OCI-LY7 (cell line): ENCODE data around the gene HOXA7. TPM values are rescaled to one million over a fixed set of nuclear protein-coding genes. Genes with fewer than 3 reads are reported as not detected.

Source experiments
- BruUV-seq: library from RNA; stranded (reverse); fragments of 400-500 nt; replicated peaks from 2 replicates; lab custom pipeline; 2021; lab: Mats Ljungman, UMichigan
- CTCF ChIA-PET: fragments of 300-600 bp; sonication (Branson Sonifier 250); formaldehyde crosslinking; loops from one replicate; lab custom pipeline; 2022; ENCODE audit warnings: antibody characterized with exemption; ENCODE audit not compliant: unreplicated experiment; lab: Charles Lee
- POLR2A ChIA-PET: fragments of 300-600 bp; sonication (Branson Sonifier 250); formaldehyde crosslinking; loops from one replicate; lab custom pipeline; 2022; ENCODE audit warnings: antibody characterized with exemption; lab: Charles Lee
- DNase-seq: peaks from one replicate; pipeline ENCODE4 v3.0.0-alpha.2; 2015; ENCODE audit warnings: low spot score
- H2AFZ ChIP-seq: fragments of 200-600 bp; sonication (generic), shearing (Covaris generic); 2 replicates; pipeline ENCODE4 v1.6.1; 2014; ENCODE audit warnings: mild to moderate bottlenecking, antibody characterized with exemption, low read length, moderate library complexity
- H3K27ac ChIP-seq: fragments of 200-600 bp; sonication (generic); 2 replicates; pipeline ENCODE4 v1.5.1; 2014; ENCODE audit warnings: mixed run types, low read depth, mild to moderate bottlenecking, moderate library complexity, low read length, inconsistent platforms; ENCODE audit not compliant: poor library complexity, severe bottlenecking
- H3K36me3 ChIP-seq: fragments of 200-600 bp; sonication (generic); 2 replicates; pipeline ENCODE4 v1.6.1; 2014; ENCODE audit warnings: mild to moderate bottlenecking, antibody characterized with exemption, low read length, moderate library complexity, mixed read lengths; ENCODE audit not compliant: insufficient read depth
- H3K4me1 ChIP-seq: fragments of 200-600 bp; sonication (generic); 2 replicates; pipeline ENCODE4 v1.5.1; 2014; ENCODE audit warnings: mild to moderate bottlenecking, low read length; ENCODE audit not compliant: insufficient read depth, poor library complexity, severe bottlenecking
- H3K4me2 ChIP-seq: fragments of 200-600 bp; sonication (generic); 2 replicates; pipeline ENCODE4 v1.6.1; 2014; ENCODE audit warnings: mild to moderate bottlenecking, low read length
- H3K4me3 ChIP-seq: fragments of 200-600 bp; sonication (generic); 2 replicates; pipeline ENCODE4 v1.5.1; 2014; ENCODE audit warnings: mild to moderate bottlenecking, low read depth, low read length; ENCODE audit not compliant: poor library complexity, severe bottlenecking
- H3K79me2 ChIP-seq: fragments of 200-600 bp; sonication (generic); 2 replicates; pipeline ENCODE4 v1.6.1; 2016; ENCODE audit warnings: low read depth, mild to moderate bottlenecking, low read length, moderate library complexity, mixed read lengths; ENCODE audit not compliant: insufficient read depth
- H3K9me2 ChIP-seq: fragments of 200-600 bp; sonication (generic); 2 replicates; pipeline ENCODE4 v1.6.1; 2016; ENCODE audit warnings: mild to moderate bottlenecking, low read length, mixed read lengths; ENCODE audit not compliant: insufficient read depth
- H3K9me3 ChIP-seq: fragments of 200-600 bp; sonication (generic); 2 replicates; pipeline ENCODE4 v1.6.1; 2014; ENCODE audit warnings: mild to moderate bottlenecking, mixed run types, low read length, mixed read lengths
- H4K20me1 ChIP-seq: fragments of 200-600 bp; sonication (generic); 2 replicates; pipeline ENCODE4 v1.6.1; 2014; ENCODE audit warnings: mild to moderate bottlenecking, antibody characterized with exemption, low read length, moderate library complexity, mixed read lengths; ENCODE audit not compliant: insufficient read depth
- EZH2phosphoT487 ChIP-seq: fragments of 200-600 bp; sonication (generic); IDR thresholded peaks from 2 replicates; pipeline ENCODE4 v1.6.1; 2018; ENCODE audit warnings: low read depth, borderline replicate concordance, mild to moderate bottlenecking, mixed run types, antibody characterized with exemption, low read length, moderate library complexity, mixed read lengths
- intact Hi-C: fragments of 100-400 bp; cut with micrococcal nuclease; formaldehyde crosslinking; loops from one replicate; pipeline ENCODE4 v1.10.0; 2022; ENCODE audit not compliant: unreplicated experiment
- total RNA-seq, 2 experiments: library from RNA; depleted of rRNA in 1 of 2; stranded (reverse); fragments of >200 nt in 1 of 2; shearing (Covaris generic) in 1 of 2; gene quantifications; 2 replicates each; pipeline ENCODE4 v1.2.3, GENCODE V29; 2014 to 2022
- TF ChIP-seq, protein P1 (sequence below): fragments of 200-600 bp; sonication (generic); conservative IDR thresholded peaks from 2 replicates; pipeline ENCODE4 v1.5.1; 2014; ENCODE audit warnings: mild to moderate bottlenecking, antibody characterized with exemption, low read length, moderate library complexity, mixed read lengths

Gene HOXA7
- total RNA-seq, 2 experiments from 2014 or later = 1.2 to 6.0 TPM

DNA sequence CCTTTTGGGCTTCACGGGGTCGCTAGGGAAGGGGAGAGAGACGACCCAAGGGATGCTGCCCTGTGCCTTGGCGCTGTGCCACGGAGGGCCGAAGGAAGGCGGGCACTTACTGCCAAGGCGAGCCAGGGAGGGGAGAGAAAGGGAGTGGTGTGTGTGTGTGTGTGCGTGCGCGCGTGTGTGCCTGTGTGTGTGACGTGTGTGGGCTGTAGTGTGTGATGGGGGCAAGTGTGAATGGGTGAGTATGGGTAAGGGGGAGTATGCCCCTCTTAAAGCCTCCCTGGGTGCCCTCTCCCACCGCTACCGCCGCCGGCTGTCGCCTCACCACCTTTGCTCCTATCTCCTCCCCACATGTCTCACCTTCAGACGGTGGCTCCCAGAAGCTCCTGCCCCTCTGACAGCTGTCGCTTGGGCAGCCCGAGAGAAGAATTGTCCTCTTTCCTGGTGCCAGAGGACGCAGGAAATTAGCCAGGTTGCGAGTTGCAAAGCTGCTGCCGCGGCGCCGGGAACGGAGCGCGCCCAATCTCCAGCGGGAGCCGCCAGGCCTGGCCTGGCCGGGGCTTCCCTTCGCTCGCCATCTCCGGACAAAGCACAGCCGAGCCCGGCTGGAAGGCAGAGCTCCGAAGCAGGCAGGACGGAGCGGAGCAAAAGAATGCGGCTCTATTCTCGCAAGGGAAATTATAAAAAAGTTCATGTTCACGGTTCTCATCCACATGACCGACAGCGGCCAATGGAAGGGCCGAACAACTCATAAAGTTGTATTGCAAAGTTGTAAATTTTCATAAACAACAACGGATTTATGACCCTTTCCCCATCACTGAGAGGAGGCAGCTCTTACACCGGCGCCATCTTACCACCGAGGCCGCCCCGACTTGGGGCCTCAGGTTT lies 4.3 kb downstream of the HOXA7 start, which contains the start of gene HOXA3:
Gene HOXA3, minus strand, starts transcription at position 653 of the 885 bp plus-strand sequence. CDS start 41,943 bp downstream, outside the sequence.
- CTCF ChIA-PET = no interaction called here
- Histone ChIP-seq H3K9me3 (no peaks in the 10 kb centered on the region), H3K4me2 (peak within 1 kb of the TSS; percentile 94), H3K79me2 (peaks cover 8% of the 10 kb centered on the region; the same call in 1 of the 2 replicates), H3K27ac (no peak within 1 kb of the TSS), H3K4me3 (peak within 1 kb of the TSS; percentile 75), H4K20me1 (no peaks in the 10 kb centered on the region), H2AFZ (peak within 1 kb of the TSS; percentile 95; the same call in 1 of the 2 replicates), H3K36me3 (no peaks in the 10 kb centered on the region), H3K4me1 (peaks cover 56% of the 10 kb centered on the region), H3K9me2 (no peaks in the 10 kb centered on the region)
- TF ChIP-seq, protein P1, sequence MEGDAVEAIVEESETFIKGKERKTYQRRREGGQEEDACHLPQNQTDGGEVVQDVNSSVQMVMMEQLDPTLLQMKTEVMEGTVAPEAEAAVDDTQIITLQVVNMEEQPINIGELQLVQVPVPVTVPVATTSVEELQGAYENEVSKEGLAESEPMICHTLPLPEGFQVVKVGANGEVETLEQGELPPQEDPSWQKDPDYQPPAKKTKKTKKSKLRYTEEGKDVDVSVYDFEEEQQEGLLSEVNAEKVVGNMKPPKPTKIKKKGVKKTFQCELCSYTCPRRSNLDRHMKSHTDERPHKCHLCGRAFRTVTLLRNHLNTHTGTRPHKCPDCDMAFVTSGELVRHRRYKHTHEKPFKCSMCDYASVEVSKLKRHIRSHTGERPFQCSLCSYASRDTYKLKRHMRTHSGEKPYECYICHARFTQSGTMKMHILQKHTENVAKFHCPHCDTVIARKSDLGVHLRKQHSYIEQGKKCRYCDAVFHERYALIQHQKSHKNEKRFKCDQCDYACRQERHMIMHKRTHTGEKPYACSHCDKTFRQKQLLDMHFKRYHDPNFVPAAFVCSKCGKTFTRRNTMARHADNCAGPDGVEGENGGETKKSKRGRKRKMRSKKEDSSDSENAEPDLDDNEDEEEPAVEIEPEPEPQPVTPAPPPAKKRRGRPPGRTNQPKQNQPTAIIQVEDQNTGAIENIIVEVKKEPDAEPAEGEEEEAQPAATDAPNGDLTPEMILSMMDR = no peak
- TF ChIP-seq EZH2phosphoT487 = no peak
- intact Hi-C loops = loop anchor here (2.0 to 10.0 kb wide), 3 partner anchors 55 to 1257 kb away; no protein-coding TSS in a partner anchor
- POLR2A ChIA-PET = interaction anchor here (0.5 to 1.3 kb wide), 3 partner anchors 61 to 459 kb away, joined by 3 to 4 read pairs (median 4); no protein-coding TSS in a partner anchor
- BruUV-seq = TSS peak; percentile 55
- DNase-seq = no peak

DNA sequence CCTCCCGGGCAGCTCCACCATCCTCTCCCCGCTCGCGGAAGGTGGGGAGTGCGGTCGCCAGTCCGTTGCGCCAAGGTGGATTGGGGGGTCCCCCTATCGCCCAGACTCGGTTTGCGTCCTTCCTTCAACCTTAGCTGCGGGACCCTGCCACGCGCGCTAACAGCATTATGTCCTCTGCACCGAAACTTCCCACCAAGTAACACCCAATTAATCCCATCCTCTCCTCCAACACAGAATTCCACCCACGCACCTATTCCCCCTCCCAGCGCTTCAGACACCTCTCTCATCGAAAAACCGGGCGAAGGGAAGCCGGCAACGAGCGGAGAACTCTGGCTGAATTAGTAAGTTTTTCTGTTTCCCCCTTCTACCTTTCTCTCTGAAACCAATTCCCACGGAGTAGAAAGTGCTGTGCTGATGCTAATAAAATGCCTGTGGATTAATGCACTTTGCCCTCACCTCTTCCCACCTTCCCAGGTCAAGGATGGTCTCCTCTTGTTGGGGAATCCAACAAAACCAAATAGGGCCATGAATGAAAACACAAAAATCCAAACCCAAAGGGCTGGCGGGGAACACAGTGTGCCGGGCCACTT lies 5.0 kb downstream of the HOXA7 start:
- H3K9me3 ChIP-seq = no peaks in the 10 kb centered on the region
- H3K36me3 ChIP-seq = no peaks in the 10 kb centered on the region
- peak overlapping the region; percentile 95 for H2AFZ ChIP-seq
- intact Hi-C loops = loop anchor here (2.0 to 10.0 kb wide), 3 partner anchors 55 to 1257 kb away; no protein-coding TSS in a partner anchor
- H3K9me2 ChIP-seq = no peaks in the 10 kb centered on the region
- H3K4me2 ChIP-seq = peak overlapping the region; percentile 94
- CTCF ChIA-PET = no interaction called here
- H3K79me2 ChIP-seq = peaks cover 8% of the 10 kb centered on the region; the same call in 1 of the 2 replicates
- no peak for TF ChIP-seq EZH2phosphoT487
- TF ChIP-seq, protein P1 = no peak
- peaks cover 54% of the 10 kb centered on the region for H3K4me1 ChIP-seq
- no peaks in the 10 kb centered on the region for H4K20me1 ChIP-seq
- H3K4me3 ChIP-seq = peak overlapping the region; percentile 75
- DNase-seq = no peak
- TSS peak; percentile 90 for BruUV-seq
- H3K27ac ChIP-seq = no peak overlapping the region
- POLR2A ChIA-PET = interaction anchor here (0.8 to 1.5 kb wide), 4 partner anchors 8 to 288 kb away, joined by 3 to 4 read pairs (median 4); no protein-coding TSS in a partner anchor
